ENCODE measurements around the gene NHLRC1. TPM values are rescaled to one million over a fixed set of nuclear protein-coding genes. Genes with fewer than 3 reads are reported as not detected.
A peak's percentile ranks its signal among the peaks of the same experiment; 100 is the strongest.

The NHLRC1 gene
- total and polyA plus RNA-seq, 2 of the 13 experiments (the other 11 are each of a cell fraction or from before 2014, with no cell fraction given), result 0.04 to 0.11 TPM

DNA sequence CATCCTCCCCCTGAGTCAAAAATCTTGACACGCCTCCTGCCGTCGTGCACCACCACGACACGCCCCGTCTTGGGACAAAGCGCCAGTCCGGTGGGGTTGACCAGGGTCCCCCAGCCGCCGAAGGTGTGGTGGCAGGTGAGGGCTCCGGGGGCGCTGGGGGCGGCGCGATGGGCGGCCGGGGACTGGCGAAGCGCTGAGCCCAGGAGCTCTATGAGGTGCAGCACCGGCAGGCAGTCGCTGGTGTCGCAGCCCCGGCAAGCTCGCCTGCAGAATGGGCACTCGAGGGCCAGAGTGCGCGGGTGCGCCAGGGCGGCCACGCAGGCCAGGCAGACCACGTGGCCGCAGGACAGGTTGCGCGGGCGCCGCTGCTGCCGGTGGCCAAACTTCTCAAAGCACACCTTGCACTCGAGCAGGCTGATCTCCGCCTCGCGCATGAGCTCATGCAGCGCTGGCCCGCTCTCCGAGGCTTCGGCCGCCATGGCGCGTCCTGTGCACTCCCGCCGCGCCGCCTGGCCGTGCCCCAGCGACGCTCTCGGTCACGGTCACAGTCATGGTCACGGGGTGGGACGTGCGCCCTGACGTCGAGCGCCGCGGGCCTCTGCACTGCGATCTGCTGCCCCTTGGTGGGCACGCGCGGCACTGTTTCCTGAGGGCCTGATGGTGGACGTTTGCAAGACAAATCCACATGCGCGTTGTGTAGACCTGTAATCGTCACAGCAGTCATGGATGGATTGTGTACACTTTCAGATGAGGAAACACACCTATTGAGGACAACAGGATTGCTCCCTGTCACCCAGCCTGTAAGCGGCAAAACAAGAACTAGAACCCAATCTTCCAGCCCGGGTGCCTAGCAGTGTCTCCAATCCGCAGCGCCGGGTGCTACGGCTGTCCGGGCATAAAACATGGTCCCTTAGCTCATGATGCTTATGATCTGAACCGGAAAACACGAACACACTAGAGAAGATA is at the start of gene NHLRC1 (continued):
- TF ChIP-seq, protein P1, sequence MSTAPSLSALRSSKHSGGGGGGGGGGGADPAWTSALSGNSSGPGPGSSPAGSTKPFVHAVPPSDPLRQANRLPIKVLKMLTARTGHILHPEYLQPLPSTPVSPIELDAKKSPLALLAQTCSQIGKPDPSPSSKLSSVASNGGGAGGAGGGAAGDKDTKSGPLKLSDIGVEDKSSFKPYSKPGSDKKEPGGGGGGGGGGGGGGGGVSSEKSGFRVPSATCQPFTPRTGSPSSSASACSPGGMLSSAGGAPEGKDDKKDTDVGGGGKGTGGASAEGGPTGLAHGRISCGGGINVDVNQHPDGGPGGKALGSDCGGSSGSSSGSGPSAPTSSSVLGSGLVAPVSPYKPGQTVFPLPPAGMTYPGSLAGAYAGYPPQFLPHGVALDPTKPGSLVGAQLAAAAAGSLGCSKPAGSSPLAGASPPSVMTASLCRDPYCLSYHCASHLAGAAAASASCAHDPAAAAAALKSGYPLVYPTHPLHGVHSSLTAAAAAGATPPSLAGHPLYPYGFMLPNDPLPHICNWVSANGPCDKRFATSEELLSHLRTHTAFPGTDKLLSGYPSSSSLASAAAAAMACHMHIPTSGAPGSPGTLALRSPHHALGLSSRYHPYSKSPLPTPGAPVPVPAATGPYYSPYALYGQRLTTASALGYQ (CRISPR knock-in tag; IDR thresholded peaks at IDR 0.05), result peak; percentile 75
- TF ChIP-seq CHD4 (IDR thresholded peaks at IDR 0.05; ENCODE audit: borderline replicate concordance, low read length) (no peak), ZNF878 (CRISPR knock-in tag; IDR thresholded peaks at IDR 0.05) (peak; percentile 54; the same call in 1 of the 2 replicates), ZNF24 (IDR thresholded peaks at IDR 0.05) (no peak), GLI4 (CRISPR knock-in tag; IDR thresholded peaks at IDR 0.05; ENCODE audit: borderline replicate concordance) (0 out of 2 replicates have a peak, but pooled peaks have one; percentile 14), NCOA1 (CRISPR knock-in tag; IDR thresholded peaks at IDR 0.05) (no peak), ZNF484 (CRISPR knock-in tag; IDR thresholded peaks at IDR 0.05; ENCODE audit: borderline replicate concordance, low read depth) (peak; percentile 93; the same call in 1 of the 2 replicates), ELF3 (CRISPR knock-in tag; IDR thresholded peaks at IDR 0.05) (peak; percentile 93), KAT8 (CRISPR knock-in tag; IDR thresholded peaks at IDR 0.05) (peak; percentile 91), ZNF10 (CRISPR knock-in tag; IDR thresholded peaks at IDR 0.05; ENCODE audit: borderline replicate concordance, low read depth) (no peak), DMAP1 (CRISPR knock-in tag; IDR thresholded peaks at IDR 0.05) (peak; percentile 93)

DNA sequence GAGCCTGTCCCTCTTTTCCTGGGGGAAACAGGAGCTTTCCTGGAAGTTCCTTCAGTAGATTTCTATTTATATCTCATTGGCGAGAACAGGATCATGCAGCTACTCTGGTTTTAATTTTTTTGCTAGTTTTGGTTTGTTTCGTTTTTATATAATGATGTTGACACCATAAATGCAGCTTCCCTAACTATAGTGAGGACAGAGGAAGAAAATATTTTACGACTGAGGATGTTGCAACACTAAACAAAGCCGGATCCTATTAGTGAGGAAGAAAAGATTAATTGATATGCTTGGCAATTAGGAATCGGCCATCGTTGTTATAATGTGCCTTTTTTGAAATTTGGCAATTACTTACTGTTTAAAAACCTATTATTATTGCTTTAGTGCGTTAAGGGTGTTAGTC is 49.4 kb upstream of the NHLRC1 start:
- no peak overlapping the region for H3K4me3 ChIP-seq (replicated peaks in 1 of 3; ENCODE audit: insufficient read depth in 1 of 3, low read depth in 2 of 3, low read length in 3 of 3)
- WGBS (ENCODE audit: low lambda C conversion rate), result 91% methylated on average over 7 of the region's 7 CpGs
- BruUV-seq (replicated peaks), result no TSS peak
- ChIA-PET CTCF (ENCODE audit: low intra/inter-chr PET ratio, low total read pairs) (no interaction called here), POLR2A (no interaction called here)
- H4K20me1 ChIP-seq (ENCODE audit: insufficient read depth, low read length), result no peaks in the 10 kb centered on the region
- no peaks in the 10 kb centered on the region for H3K9me3 ChIP-seq (ENCODE audit: low read length)
- in situ Hi-C loops (cut with HindIII; ENCODE audit: extremely low pct_ligation_motif_present, low pct_unique_long_range_greater_than_20kb), result no loop called here
- H3K27ac ChIP-seq (ENCODE audit: extremely low read length, insufficient read depth, low read length), result no peak overlapping the region
- H3K4me2 ChIP-seq (ENCODE audit: low read depth, low read length), result no peak overlapping the region
- peaks cover 2 to 22% of the 10 kb centered on the region in 2 experiments; a peak in 2 of 5 replicates for H3K36me3 ChIP-seq (replicated peaks in 1 of 2; ENCODE audit: control insufficient read depth in 1 of 2, insufficient read depth in 2 of 2, low read length in 2 of 2)
- H3K27me3 ChIP-seq (ENCODE audit: control insufficient read depth in 1 of 2, insufficient read depth in 2 of 2, low read length in 2 of 2), result no peaks in the 10 kb centered on the region
- H3K4me1 ChIP-seq (ENCODE audit: insufficient read depth, low read length), result no peaks in the 10 kb centered on the region
- DNase-seq (ENCODE audit: low spot score) (no peak), ATAC-seq (no peak), FAIRE-seq (no peak)
- TF ChIP-seq ZNF547 (CRISPR knock-in tag; IDR thresholded peaks at IDR 0.05) (no peak), CEBPB (IDR thresholded peaks at IDR 0.05; ENCODE audit: borderline replicate concordance, low read depth, low read length) (peak; percentile 14; the same call in 1 of the 2 replicates), KLF9 (CRISPR knock-in tag; IDR thresholded peaks at IDR 0.05; ENCODE audit: low read depth) (no peak)
- TF ChIP-seq, protein P2, sequence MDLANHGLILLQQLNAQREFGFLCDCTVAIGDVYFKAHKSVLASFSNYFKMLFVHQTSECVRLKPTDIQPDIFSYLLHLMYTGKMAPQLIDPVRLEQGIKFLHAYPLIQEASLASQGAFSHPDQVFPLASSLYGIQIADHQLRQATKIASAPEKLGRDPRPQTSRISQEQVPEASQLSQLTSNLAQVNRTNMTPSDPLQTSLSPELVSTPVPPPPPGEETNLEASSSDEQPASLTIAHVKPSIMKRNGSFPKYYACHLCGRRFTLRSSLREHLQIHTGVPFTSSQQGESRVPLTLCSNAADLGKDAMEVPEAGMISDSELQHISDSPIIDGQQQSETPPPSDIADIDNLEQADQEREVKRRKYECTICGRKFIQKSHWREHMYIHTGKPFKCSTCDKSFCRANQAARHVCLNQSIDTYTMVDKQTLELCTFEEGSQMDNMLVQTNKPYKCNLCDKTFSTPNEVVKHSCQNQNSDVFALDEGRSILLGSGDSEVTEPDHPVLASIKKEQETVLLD (CRISPR knock-in tag; IDR thresholded peaks at IDR 0.05; ENCODE audit: low read depth), result no peak
- H3K9ac ChIP-seq (ENCODE audit: insufficient read depth, low read depth, low read length), result no peak overlapping the region
- no peaks in the 10 kb centered on the region for H3K79me2 ChIP-seq (ENCODE audit: insufficient read depth, low read length)
- no peak overlapping the region for H2AFZ ChIP-seq (ENCODE audit: low read length)
- intact Hi-C loops (cut with micrococcal nuclease; ENCODE audit: unreplicated experiment), result no loop called here
